Right lobe of liver (tissue), 4 donors: Measurements from ENCODE around the gene PCDHGC3.

ENCODE experiments used
- CTCF ChIP-seq, 4 donors: fragments of 200-600 bp in 3 of 4; fragments of 450-650 bp in 1 of 4; IDR thresholded peaks; one replicate each; pipeline versions ENCODE4 v1.5.1 to v1.8.0; 2016 to 2022; ENCODE audit warnings: antibody characterized with exemption in 4 of 4, mild to moderate bottlenecking in 2 of 4
- POLR2A ChIP-seq: fragments of 450-650 bp; IDR thresholded peaks from one replicate; pipeline ENCODE4 v1.6.1; 2017; ENCODE audit warnings: antibody characterized with exemption, mild to moderate bottlenecking
- donor health status: DM: no; HTN: no; CAD: no.
- donor health status: DM: no; HTN: no; CAD: no.
- donor health status: DM: no; HTN: yes; CAD: no.

GRCh38 chr5:141434006-141434405 is 41.8 kb upstream of the PCDHGC3 start:
- no peak for TF ChIP-seq CTCF (IDR thresholded peaks at IDR 0.05)
- no peak for TF ChIP-seq POLR2A
